ENCODE measurements around the gene NCAM2. TPM values are rescaled to one million over a fixed set of nuclear protein-coding genes. Genes with fewer than 3 reads are reported as not detected.

The NCAM2 gene
- total and polyA plus RNA-seq, 2 donors (not counting 3 experiments of a cell fraction or from before 2014, with no cell fraction given): 0.11 to 0.27 TPM

DNA sequence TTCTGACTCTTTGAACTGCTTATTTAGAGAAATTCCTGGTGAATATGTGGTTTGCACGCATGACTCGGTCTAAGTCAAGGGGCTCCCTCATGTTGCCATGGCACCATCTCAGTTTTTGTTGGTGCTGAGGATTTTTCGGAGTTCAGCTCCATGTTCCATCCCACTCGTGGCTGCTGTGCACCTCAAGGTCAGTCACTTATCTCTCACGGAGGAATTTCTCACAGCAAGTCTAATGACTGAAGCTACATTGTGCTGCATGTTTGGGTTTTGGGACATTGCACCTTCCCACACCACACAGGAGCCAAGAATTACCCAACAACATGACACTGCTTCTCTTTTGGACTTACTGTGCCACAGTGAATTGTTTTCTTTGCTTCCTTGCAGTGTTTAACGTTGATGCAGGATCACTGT, 269.9 kb downstream of the NCAM2 start:
- Histone ChIP-seq H3K9ac (replicated peaks; ENCODE audit: extremely low read depth, insufficient read depth, low read length) (no peak overlapping the region), H3K4me1 (ENCODE audit: control insufficient read depth, extremely low read depth, insufficient read depth, low read length) (no peaks in the 10 kb centered on the region), H2AFZ (ENCODE audit: low read depth, low read length) (no peak overlapping the region), H3K79me2 (ENCODE audit: control insufficient read depth, insufficient read depth, low read length) (no peaks in the 10 kb centered on the region), H3K9me3 (replicated peaks; ENCODE audit: control insufficient read depth, insufficient read depth, low read length) (no peaks in the 10 kb centered on the region), H3K4me3 (replicated peaks in 1 of 3; ENCODE audit: insufficient read depth in 1 of 3, low read depth in 1 of 3, low read length in 3 of 3) (no peak overlapping the region), H3K36me3 (ENCODE audit: control insufficient read depth in 2 of 2, extremely low read depth in 1 of 2, insufficient read depth in 2 of 2, low read length in 2 of 2) (no peaks in the 10 kb centered on the region), H3K9me1 (replicated peaks; ENCODE audit: control insufficient read depth, extremely low read depth, insufficient read depth, low read length) (no peaks in the 10 kb centered on the region), H3K4me2 (ENCODE audit: insufficient read depth, low read length) (no peak overlapping the region), H4K20me1 (replicated peaks; ENCODE audit: control insufficient read depth, extremely low read depth, insufficient read depth, low read length) (no peaks in the 10 kb centered on the region), H3K27me3 (ENCODE audit: control insufficient read depth in 2 of 2, insufficient read depth in 2 of 2, low read length in 2 of 2) (no peaks in the 10 kb centered on the region), H3K27ac (ENCODE audit: insufficient read depth, low read depth, low read length) (no peak overlapping the region)
- ChIA-PET CTCF (interaction anchor here (1.3 kb wide), 1 partner anchor 21 kb away, joined by 3 read pairs; no protein-coding TSS in a partner anchor), POLR2A (no interaction called here)
- dilution Hi-C loops (cut with MboI; ENCODE audit: extremely low pct_ligation_motif_present, low sequenced_read_pairs) (no loop called here), intact Hi-C loops (cut with micrococcal nuclease) (no loop called here)
- BruUV-seq (replicated peaks): no TSS peak
- FAIRE-seq: no peak
- no peak for DNase-seq (ENCODE audit: low read depth, low spot score)
- TF ChIP-seq CTCF (IDR thresholded peaks at IDR 0.05; ENCODE audit: extremely low read depth in 1 of 2, insufficient read depth in 1 of 2, low read depth in 1 of 2, low read length in 2 of 2) (no peak), GATA2 (IDR thresholded peaks at IDR 0.05; ENCODE audit: insufficient read depth, insufficient read length, low read depth, low read length) (no peak), MAX (IDR thresholded peaks at IDR 0.05; ENCODE audit: insufficient read depth, insufficient read length) (no peak), POLR2A (IDR thresholded peaks at IDR 0.05; ENCODE audit: low read depth, low read length) (no peak), FOS (IDR thresholded peaks at IDR 0.05; ENCODE audit: borderline replicate concordance, insufficient read depth, low read length) (no peak), EZH2 (IDR thresholded peaks at IDR 0.05; ENCODE audit: borderline replicate concordance, low read depth, low read length, severe bottlenecking) (no peak), MYC (IDR thresholded peaks at IDR 0.05; ENCODE audit: low read depth, low read length) (no peak)
